MM.1S (cell line): Measurements from ENCODE around the gene CSNK1D.

Experiments
- DNase-seq: peaks from one replicate; pipeline ENCODE4 v3.0.0-alpha.2; 2015
- H2AFZ ChIP-seq: fragments of 300-600 bp; sonication (generic); 2 replicates; pipeline ENCODE4 v1.6.0; 2016; ENCODE audit warnings: antibody characterized with exemption, low read length
- H3F3A ChIP-seq: fragments of 300-600 bp; sonication (generic); 2 replicates; pipeline ENCODE4 v1.6.1; 2016; ENCODE audit warnings: mild to moderate bottlenecking, antibody characterized with exemption, low read length, moderate library complexity, mixed read lengths; ENCODE audit not compliant: insufficient read depth
- H3K27ac ChIP-seq: fragments of 300-600 bp; sonication (generic); 2 replicates; pipeline ENCODE4 v1.5.1; 2016; ENCODE audit warnings: mild to moderate bottlenecking, low read length
- H3K27me3 ChIP-seq: fragments of 300-600 bp; sonication (generic); replicated peaks from 2 replicates; pipeline ENCODE4 v1.6.0; 2016; ENCODE audit warnings: low read length; ENCODE audit not compliant: insufficient read depth
- H3K36me3 ChIP-seq: fragments of 300-600 bp; sonication (generic); replicated peaks from 2 replicates; pipeline ENCODE4 v1.6.1; 2016; ENCODE audit warnings: mild to moderate bottlenecking, low read length, mixed read lengths; ENCODE audit not compliant: insufficient read depth
- H3K4me1 ChIP-seq: fragments of 300-600 bp; sonication (generic); 2 replicates; pipeline ENCODE4 v1.6.1; 2016; ENCODE audit warnings: low read length, mixed read lengths
- H3K4me2 ChIP-seq: fragments of 300-600 bp; sonication (generic); 2 replicates; pipeline ENCODE4 v1.6.0; 2016; ENCODE audit warnings: low read depth, low read length
- H3K4me3 ChIP-seq: fragments of 300-600 bp; sonication (generic); 2 replicates; pipeline ENCODE4 v1.5.1; 2016; ENCODE audit warnings: low read length, mixed read lengths
- H3K79me2 ChIP-seq: fragments of 300-600 bp; sonication (generic); 2 replicates; pipeline ENCODE4 v1.6.1; 2016; ENCODE audit warnings: mixed run types, low read length, mixed read lengths
- H3K9ac ChIP-seq: fragments of 300-600 bp; sonication (generic); 2 replicates; pipeline ENCODE4 v1.6.1; 2016; ENCODE audit warnings: low read length, mixed read lengths
- H3K9me2 ChIP-seq: fragments of 300-600 bp; sonication (generic); replicated peaks from 2 replicates; pipeline ENCODE4 v1.6.1; 2016; ENCODE audit warnings: mild to moderate bottlenecking, low read length, mixed read lengths; ENCODE audit not compliant: insufficient read depth
- H3K9me3 ChIP-seq: fragments of 300-600 bp; sonication (generic); replicated peaks from 2 replicates; pipeline ENCODE4 v1.6.1; 2016; ENCODE audit warnings: mild to moderate bottlenecking, low read length, mixed read lengths; ENCODE audit not compliant: insufficient read depth
- H4K20me1 ChIP-seq: fragments of 300-600 bp; sonication (generic); 2 replicates; pipeline ENCODE4 v1.6.1; 2016; ENCODE audit warnings: mild to moderate bottlenecking, low read length, moderate library complexity, mixed read lengths; ENCODE audit not compliant: insufficient read depth
- EZH2 ChIP-seq: fragments of 300-600 bp; sonication (generic); optimal IDR thresholded peaks from 2 replicates; pipeline ENCODE3; 2017; ENCODE audit warnings: low read depth, mild to moderate bottlenecking, antibody characterized with exemption, low read length, mixed read lengths
- EZH2phosphoT487 ChIP-seq: fragments of 300-600 bp; sonication (generic); IDR thresholded peaks from 2 replicates; pipeline ENCODE4 v1.6.1; 2018; ENCODE audit warnings: antibody characterized with exemption, low read length
- TF ChIP-seq, protein P1 (sequence below): fragments of 300-600 bp; sonication (generic); IDR thresholded peaks from 2 replicates; pipeline ENCODE4 v1.5.1; 2016; ENCODE audit warnings: antibody characterized with exemption, low read length, mixed read lengths

The CSNK1D gene

GRCh38 chr17:82228278-82228841 is 45.1 kb downstream of the CSNK1D start:
- Histone ChIP-seq H2AFZ (peak overlapping the region; percentile 90), H3K4me2 (peak overlapping the region; percentile 91), H3K9me3 (no peaks in the 10 kb centered on the region), H3K9ac (peak overlapping the region; percentile 79), H3K4me1 (peaks cover 12% of the 10 kb centered on the region), H3K4me3 (peak overlapping the region; percentile 94), H3K27ac (peak overlapping the region; percentile 45; the same call in 1 of the 2 replicates), H3K9me2 (no peaks in the 10 kb centered on the region), H3K27me3 (no peaks in the 10 kb centered on the region), H3K36me3 (no peaks in the 10 kb centered on the region), H4K20me1 (no peaks in the 10 kb centered on the region), H3F3A (peaks cover 6% of the 10 kb centered on the region), H3K79me2 (0 out of 2 replicates have a peak, but pooled peaks cover 5% of the 10 kb centered on the region)
- TF ChIP-seq, protein P1, sequence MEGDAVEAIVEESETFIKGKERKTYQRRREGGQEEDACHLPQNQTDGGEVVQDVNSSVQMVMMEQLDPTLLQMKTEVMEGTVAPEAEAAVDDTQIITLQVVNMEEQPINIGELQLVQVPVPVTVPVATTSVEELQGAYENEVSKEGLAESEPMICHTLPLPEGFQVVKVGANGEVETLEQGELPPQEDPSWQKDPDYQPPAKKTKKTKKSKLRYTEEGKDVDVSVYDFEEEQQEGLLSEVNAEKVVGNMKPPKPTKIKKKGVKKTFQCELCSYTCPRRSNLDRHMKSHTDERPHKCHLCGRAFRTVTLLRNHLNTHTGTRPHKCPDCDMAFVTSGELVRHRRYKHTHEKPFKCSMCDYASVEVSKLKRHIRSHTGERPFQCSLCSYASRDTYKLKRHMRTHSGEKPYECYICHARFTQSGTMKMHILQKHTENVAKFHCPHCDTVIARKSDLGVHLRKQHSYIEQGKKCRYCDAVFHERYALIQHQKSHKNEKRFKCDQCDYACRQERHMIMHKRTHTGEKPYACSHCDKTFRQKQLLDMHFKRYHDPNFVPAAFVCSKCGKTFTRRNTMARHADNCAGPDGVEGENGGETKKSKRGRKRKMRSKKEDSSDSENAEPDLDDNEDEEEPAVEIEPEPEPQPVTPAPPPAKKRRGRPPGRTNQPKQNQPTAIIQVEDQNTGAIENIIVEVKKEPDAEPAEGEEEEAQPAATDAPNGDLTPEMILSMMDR, result no peak
- no peak for TF ChIP-seq EZH2phosphoT487
- no peak for TF ChIP-seq EZH2
- peak; percentile 67 for DNase-seq

DNA sequence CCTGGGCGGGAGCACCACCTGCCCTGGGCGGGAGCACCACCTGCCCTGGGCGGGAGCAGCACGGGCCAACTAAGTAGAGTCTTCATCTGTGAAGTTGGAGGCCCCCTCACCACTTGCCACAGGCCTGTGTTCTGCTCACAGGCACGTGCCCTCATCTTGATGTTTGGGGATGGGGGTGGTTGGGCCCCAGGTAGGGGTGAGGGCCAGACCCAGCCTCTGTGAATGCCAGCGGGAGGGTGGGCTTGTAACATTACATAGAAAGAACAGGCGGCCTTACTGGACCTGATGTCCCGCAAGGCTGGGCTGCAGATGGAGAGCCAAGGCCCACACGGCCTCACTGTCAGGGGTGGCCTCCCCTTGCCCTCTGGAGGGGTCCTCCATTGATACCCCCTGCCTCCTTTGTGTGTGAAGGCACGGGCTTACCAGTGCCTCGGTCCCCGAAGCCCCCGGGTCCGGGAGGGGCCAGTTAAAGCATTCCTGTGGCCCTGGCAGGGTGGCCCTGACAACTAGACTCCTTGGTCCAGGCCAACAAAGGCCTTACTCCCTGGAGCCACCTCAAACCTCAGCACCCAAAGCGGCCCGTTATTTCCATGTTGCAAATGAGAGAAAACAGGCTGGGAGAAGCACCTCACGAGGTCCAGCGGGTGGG is 45.7 kb downstream of the CSNK1D start:
- Histone ChIP-seq H3K9ac (peak overlapping the region; percentile 79; the same call in 1 of the 2 replicates), H4K20me1 (no peaks in the 10 kb centered on the region), H3K4me2 (peak overlapping the region; percentile 91), H3K79me2 (0 out of 2 replicates have a peak, but pooled peaks cover 5% of the 10 kb centered on the region), H3K36me3 (no peaks in the 10 kb centered on the region), H3K9me3 (no peaks in the 10 kb centered on the region), H3K27ac (peak overlapping the region; percentile 45; the same call in 1 of the 2 replicates), H3K4me3 (peak overlapping the region; percentile 94), H3K9me2 (no peaks in the 10 kb centered on the region), H3K4me1 (peaks cover 12% of the 10 kb centered on the region), H2AFZ (peak overlapping the region; percentile 90), H3K27me3 (no peaks in the 10 kb centered on the region), H3F3A (peaks cover 6% of the 10 kb centered on the region)
- no peak for DNase-seq
- TF ChIP-seq, protein P1, result no peak
- TF ChIP-seq EZH2 (no peak), EZH2phosphoT487 (no peak)

- Histone ChIP-seq H3K79me2 (0 out of 2 replicates have a peak, but pooled peaks cover 5% of the 10 kb centered on the region), H3K4me1 (peaks cover 12% of the 10 kb centered on the region), H2AFZ (no peak overlapping the region), H3K27me3 (no peaks in the 10 kb centered on the region), H3K4me3 (no peak overlapping the region), H3K9me2 (no peaks in the 10 kb centered on the region), H3K36me3 (no peaks in the 10 kb centered on the region), H3K9ac (no peak overlapping the region), H4K20me1 (no peaks in the 10 kb centered on the region), H3K4me2 (no peak overlapping the region), H3K9me3 (no peaks in the 10 kb centered on the region), H3K27ac (no peak overlapping the region), H3F3A (peaks cover 6% of the 10 kb centered on the region)
- TF ChIP-seq EZH2phosphoT487, result no peak
- TF ChIP-seq, protein P1, result no peak
- no peak for TF ChIP-seq EZH2
- no peak for DNase-seq
Measured at GRCh38 chr17:82226809-82227628, 46.5 kb downstream of the CSNK1D start.
